ENCODE results near the gene SSH3.

SSH3 gene

DNA sequence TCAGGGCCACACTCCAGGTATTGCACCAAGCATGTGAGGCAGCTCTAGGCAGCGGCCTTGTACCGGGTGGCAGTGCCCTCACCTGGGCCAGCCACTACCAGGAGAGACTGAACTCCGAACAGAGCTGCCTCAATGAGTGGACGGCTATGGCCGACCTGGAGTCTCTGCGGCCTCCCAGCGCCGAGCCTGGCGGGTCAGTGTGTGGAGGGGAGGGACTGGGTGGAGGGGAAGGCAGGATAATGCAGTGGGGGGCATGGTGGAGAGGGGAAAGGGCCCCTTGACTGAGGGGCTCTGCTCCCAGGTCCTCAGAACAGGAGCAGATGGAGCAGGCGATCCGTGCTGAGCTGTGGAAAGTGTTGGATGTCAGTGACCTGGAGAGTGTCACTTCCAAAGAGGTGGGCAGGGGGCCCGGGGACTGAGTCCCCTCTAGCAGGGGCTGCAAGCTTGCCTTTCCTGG, 4.2 kb downstream of the SSH3 start:
- H3K4me3 ChIP-seq (ENCODE audit: low read depth in 1 of 2, low read length in 1 of 2): no peak overlapping the region
- no peaks in the 10 kb centered on the region for H3K9me3 ChIP-seq
- H3K27me3 ChIP-seq: no peaks in the 10 kb centered on the region
- peak overlapping the region; percentile 35 for H3K27ac ChIP-seq
- peaks cover 43 to 46% of the 10 kb centered on the region in 2 experiments for H3K4me1 ChIP-seq (ENCODE audit: control insufficient read depth in 1 of 2, insufficient read depth in 1 of 2, low read depth in 1 of 2, low read length in 1 of 2)
- H3K36me3 ChIP-seq: peaks cover 60% of the 10 kb centered on the region
- TF ChIP-seq, protein P1, sequence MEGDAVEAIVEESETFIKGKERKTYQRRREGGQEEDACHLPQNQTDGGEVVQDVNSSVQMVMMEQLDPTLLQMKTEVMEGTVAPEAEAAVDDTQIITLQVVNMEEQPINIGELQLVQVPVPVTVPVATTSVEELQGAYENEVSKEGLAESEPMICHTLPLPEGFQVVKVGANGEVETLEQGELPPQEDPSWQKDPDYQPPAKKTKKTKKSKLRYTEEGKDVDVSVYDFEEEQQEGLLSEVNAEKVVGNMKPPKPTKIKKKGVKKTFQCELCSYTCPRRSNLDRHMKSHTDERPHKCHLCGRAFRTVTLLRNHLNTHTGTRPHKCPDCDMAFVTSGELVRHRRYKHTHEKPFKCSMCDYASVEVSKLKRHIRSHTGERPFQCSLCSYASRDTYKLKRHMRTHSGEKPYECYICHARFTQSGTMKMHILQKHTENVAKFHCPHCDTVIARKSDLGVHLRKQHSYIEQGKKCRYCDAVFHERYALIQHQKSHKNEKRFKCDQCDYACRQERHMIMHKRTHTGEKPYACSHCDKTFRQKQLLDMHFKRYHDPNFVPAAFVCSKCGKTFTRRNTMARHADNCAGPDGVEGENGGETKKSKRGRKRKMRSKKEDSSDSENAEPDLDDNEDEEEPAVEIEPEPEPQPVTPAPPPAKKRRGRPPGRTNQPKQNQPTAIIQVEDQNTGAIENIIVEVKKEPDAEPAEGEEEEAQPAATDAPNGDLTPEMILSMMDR (IDR thresholded peaks at IDR 0.05): no peak

DNA sequence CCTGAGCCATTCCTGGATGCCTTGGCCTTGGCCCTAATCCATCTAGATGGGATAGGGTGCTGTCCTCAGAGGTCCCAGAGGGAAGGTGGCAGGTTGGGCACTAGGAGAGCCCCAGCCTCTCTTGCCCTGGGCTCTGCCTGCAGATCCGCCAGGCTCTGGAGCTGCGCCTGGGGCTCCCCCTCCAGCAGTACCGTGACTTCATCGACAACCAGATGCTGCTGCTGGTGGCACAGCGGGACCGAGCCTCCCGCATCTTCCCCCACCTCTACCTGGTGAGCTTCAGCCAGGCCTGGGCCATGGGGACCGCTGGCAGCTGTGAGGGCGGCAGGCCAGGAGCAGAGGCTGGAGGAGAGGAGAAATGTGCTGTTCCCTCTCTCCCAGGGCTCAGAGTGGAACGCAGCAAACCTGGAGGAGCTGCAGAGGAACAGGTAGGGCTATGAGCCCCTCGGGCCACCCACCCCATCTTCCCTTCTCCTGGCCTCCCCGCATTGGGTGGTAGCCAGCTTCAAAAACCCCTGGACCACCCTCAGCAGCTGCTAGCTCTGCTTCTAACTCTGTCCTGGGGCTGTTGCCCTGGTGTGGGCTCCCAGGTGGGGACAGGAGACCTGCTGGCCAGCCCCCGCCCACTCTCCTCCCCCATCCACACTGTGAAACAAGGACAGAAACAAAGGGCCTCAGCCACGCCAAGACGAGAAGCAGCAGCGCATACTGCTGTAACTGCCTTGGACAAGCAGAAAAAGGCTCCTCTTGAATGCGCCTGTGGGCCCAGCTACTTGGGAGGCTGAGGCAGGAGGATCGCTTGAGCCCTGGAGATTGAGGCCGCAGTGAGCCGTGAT, 4.9 kb downstream of the SSH3 start:
- peak overlapping the region; percentile 35 for H3K27ac ChIP-seq
- peaks cover 58% of the 10 kb centered on the region for H3K36me3 ChIP-seq
- H3K9me3 ChIP-seq: no peaks in the 10 kb centered on the region
- peaks cover 43 to 48% of the 10 kb centered on the region in 2 experiments for H3K4me1 ChIP-seq (ENCODE audit: control insufficient read depth in 1 of 2, insufficient read depth in 1 of 2, low read depth in 1 of 2, low read length in 1 of 2)
- H3K4me3 ChIP-seq (ENCODE audit: low read depth in 1 of 2, low read length in 1 of 2): no peak overlapping the region
- H3K27me3 ChIP-seq: no peaks in the 10 kb centered on the region
- TF ChIP-seq, protein P1 (IDR thresholded peaks at IDR 0.05): no peak

DNA sequence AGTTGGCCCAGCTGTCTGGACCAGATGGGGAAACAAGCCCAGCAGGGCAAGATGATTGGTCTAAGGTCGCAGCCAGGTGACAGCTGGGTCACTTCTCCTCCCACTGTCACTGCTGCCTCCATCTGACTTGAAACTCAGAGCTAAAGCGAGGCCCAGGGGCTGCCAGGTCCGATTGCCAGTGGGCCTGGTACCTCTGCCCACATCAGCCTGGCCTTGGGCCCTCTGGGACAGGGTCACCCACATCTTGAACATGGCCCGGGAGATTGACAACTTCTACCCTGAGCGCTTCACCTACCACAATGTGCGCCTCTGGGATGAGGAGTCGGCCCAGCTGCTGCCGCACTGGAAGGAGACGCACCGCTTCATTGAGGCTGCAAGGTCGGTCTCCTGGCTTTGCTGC, 5.8 kb downstream of the SSH3 start:
- Histone ChIP-seq H3K27me3 (no peaks in the 10 kb centered on the region), H3K4me1 (ENCODE audit: control insufficient read depth in 1 of 2, insufficient read depth in 1 of 2, low read depth in 1 of 2, low read length in 1 of 2) (peaks cover 46 to 54% of the 10 kb centered on the region in 2 experiments), H3K36me3 (peaks cover 58% of the 10 kb centered on the region), H3K4me3 (ENCODE audit: low read depth in 1 of 2, low read length in 1 of 2) (no peak overlapping the region), H3K9me3 (no peaks in the 10 kb centered on the region), H3K27ac (peak overlapping the region; percentile 93)
- TF ChIP-seq, protein P1 (IDR thresholded peaks at IDR 0.05): no peak

DNA sequence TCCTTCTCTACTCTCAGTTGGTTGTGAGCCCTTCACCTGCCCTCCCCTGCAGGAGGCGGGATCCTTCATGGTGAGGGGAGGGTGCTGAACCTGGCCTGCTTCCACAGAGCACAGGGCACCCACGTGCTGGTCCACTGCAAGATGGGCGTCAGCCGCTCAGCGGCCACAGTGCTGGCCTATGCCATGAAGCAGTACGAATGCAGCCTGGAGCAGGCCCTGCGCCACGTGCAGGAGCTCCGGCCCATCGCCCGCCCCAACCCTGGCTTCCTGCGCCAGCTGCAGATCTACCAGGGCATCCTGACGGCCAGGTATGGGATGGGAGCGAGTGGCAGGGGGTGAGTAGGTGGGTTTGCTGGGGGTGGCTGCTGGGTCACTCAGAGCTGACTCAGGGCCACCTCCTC, 6.3 kb downstream of the SSH3 start:
- H3K4me1 ChIP-seq (ENCODE audit: control insufficient read depth in 1 of 2, insufficient read depth in 1 of 2, low read depth in 1 of 2, low read length in 1 of 2): peaks cover 46 to 53% of the 10 kb centered on the region in 2 experiments
- H3K4me3 ChIP-seq (ENCODE audit: low read depth in 1 of 2, low read length in 1 of 2): no peak overlapping the region
- TF ChIP-seq, protein P1 (IDR thresholded peaks at IDR 0.05): no peak
- H3K27ac ChIP-seq: peak overlapping the region; percentile 93
- H3K27me3 ChIP-seq: no peaks in the 10 kb centered on the region
- H3K9me3 ChIP-seq: no peaks in the 10 kb centered on the region
- peaks cover 58% of the 10 kb centered on the region for H3K36me3 ChIP-seq

DNA sequence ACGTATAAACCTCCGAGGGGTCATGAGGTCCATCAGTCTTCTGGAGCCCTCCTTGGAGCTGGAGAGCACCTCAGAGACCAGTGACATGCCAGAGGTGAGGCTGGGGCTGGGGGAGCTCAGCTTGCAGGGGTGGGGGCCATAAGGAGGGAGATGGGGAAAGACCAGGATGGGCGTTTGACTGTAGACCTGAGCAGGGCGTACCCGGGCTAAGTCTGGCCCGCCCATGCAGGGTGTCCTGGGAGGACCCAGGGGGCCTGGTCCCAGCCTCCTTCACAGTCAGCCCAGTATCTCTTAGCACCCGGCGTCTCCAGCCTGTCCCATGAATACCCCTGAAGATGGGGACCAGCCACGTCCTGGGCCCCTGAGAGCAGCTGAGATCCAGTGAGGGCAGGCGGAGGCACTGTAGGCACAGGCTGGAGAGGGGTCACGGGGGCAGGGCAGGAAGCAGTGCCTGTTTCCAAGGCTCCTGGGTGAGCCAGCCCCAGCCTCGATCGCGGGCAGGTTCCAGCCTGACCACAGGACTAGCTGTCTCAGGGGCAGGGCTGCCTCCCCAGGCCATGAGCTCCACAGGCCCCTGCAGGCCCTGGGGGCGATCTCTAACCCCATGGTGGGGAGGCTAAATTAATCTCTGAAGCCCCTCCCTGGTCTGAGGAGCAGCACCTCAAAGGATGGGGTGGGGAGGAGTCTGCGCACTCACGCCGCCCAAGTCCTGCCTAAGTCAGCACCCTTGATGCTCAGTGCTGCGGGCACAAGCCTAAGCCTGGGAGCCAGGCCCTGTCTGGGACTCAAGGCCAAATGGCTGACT, 7.1 kb downstream of the SSH3 start:
- Histone ChIP-seq H3K27me3 (no peaks in the 10 kb centered on the region), H3K36me3 (peaks cover 58% of the 10 kb centered on the region), H3K9me3 (no peaks in the 10 kb centered on the region), H3K4me3 (ENCODE audit: low read depth in 1 of 2, low read length in 1 of 2) (no peak overlapping the region), H3K4me1 (ENCODE audit: control insufficient read depth in 1 of 2, insufficient read depth in 1 of 2, low read depth in 1 of 2, low read length in 1 of 2) (peaks cover 44 to 50% of the 10 kb centered on the region in 2 experiments), H3K27ac (peak overlapping the region; percentile 93)
- TF ChIP-seq, protein P1 (IDR thresholded peaks at IDR 0.05): no peak

Data from neutrophil (primary cell).